Stomach (tissue), 4 donors: ENCODE data around the gene DYNC1I1.

Source experiments
- CTCF ChIP-seq, 7 experiments: fragments of 450-650 bp in 4 of 7; fragments of 200-600 bp in 3 of 7; sonication (generic) in 3 of 7; IDR thresholded peaks; one replicate each; pipeline ENCODE4 v1.5.1; 2016 to 2019; ENCODE audit warnings: antibody characterized with exemption in 7 of 7, control low read depth in 2 of 7, mild to moderate bottlenecking in 1 of 7
- POLR2A ChIP-seq, 4 donors: fragments of 450-650 bp; IDR thresholded peaks; one replicate each; pipeline ENCODE4 v1.6.1; 2016; ENCODE audit warnings: antibody characterized with exemption in 4 of 4, control low read depth in 2 of 4, mild to moderate bottlenecking in 1 of 4, moderate library complexity in 1 of 4

- TF ChIP-seq POLR2A (IDR thresholded peaks at IDR 0.05): no peak
- TF ChIP-seq CTCF (IDR thresholded peaks at IDR 0.05): no peak
Measured at GRCh38 chr7:96045919-96046318, 273.6 kb downstream of the DYNC1I1 start.
